ENCODE data around the gene PWWP2B.

The PWWP2B gene

GRCh38 chr10:132446195-132446581, 49.2 kb downstream of the PWWP2B start:
- no peak overlapping the region for H3K4me3 ChIP-seq (ENCODE audit: low read depth, low read length)
- H3K36me3 ChIP-seq (ENCODE audit: insufficient read depth, low read length): no peaks in the 10 kb centered on the region
- H3K79me2 ChIP-seq (ENCODE audit: control insufficient read depth, insufficient read depth, low read length, unreplicated experiment): no peaks in the 10 kb centered on the region
- H3K27ac ChIP-seq (ENCODE audit: low read depth, low read length): no peak overlapping the region
- no peak overlapping the region for H2AFZ ChIP-seq (ENCODE audit: low read length, unreplicated experiment)
- no peaks in the 10 kb centered on the region for H3K27me3 ChIP-seq (ENCODE audit: insufficient read depth, low read length)
- peaks cover 19% of the 10 kb centered on the region for H3K4me1 ChIP-seq (ENCODE audit: control insufficient read depth, insufficient read depth, low read length, unreplicated experiment)

GRCh38 chr10:132446661-132447445, 49.9 kb downstream of the PWWP2B start:
- H3K27ac ChIP-seq (ENCODE audit: low read depth, low read length): no peak overlapping the region
- H3K27me3 ChIP-seq (ENCODE audit: insufficient read depth, low read length): no peaks in the 10 kb centered on the region
- no peak overlapping the region for H3K4me3 ChIP-seq (ENCODE audit: low read depth, low read length)
- H3K36me3 ChIP-seq (ENCODE audit: insufficient read depth, low read length): no peaks in the 10 kb centered on the region
- H3K79me2 ChIP-seq (ENCODE audit: control insufficient read depth, insufficient read depth, low read length, unreplicated experiment): no peaks in the 10 kb centered on the region
- no peak overlapping the region for H2AFZ ChIP-seq (ENCODE audit: low read length, unreplicated experiment)
- peaks cover 19% of the 10 kb centered on the region for H3K4me1 ChIP-seq (ENCODE audit: control insufficient read depth, insufficient read depth, low read length, unreplicated experiment)

- Histone ChIP-seq H3K27ac (ENCODE audit: low read depth, low read length) (peak overlapping the region; percentile 80), H3K4me1 (ENCODE audit: control insufficient read depth, insufficient read depth, low read length, unreplicated experiment) (peaks cover 19% of the 10 kb centered on the region), H3K4me3 (ENCODE audit: low read depth, low read length) (no peak overlapping the region), H3K36me3 (ENCODE audit: insufficient read depth, low read length) (no peaks in the 10 kb centered on the region), H3K27me3 (ENCODE audit: insufficient read depth, low read length) (no peaks in the 10 kb centered on the region), H2AFZ (ENCODE audit: low read length, unreplicated experiment) (peak overlapping the region; percentile 68), H3K79me2 (ENCODE audit: control insufficient read depth, insufficient read depth, low read length, unreplicated experiment) (no peaks in the 10 kb centered on the region)
Observed at GRCh38 chr10:132447446-132448247, 50.6 kb downstream of the PWWP2B start.

- Histone ChIP-seq H3K4me1 (ENCODE audit: control insufficient read depth, insufficient read depth, low read length, unreplicated experiment) (peaks cover 19% of the 10 kb centered on the region), H3K36me3 (ENCODE audit: insufficient read depth, low read length) (no peaks in the 10 kb centered on the region), H3K4me3 (ENCODE audit: low read depth, low read length) (no peak overlapping the region), H3K27me3 (ENCODE audit: insufficient read depth, low read length) (no peaks in the 10 kb centered on the region), H3K79me2 (ENCODE audit: control insufficient read depth, insufficient read depth, low read length, unreplicated experiment) (no peaks in the 10 kb centered on the region), H2AFZ (ENCODE audit: low read length, unreplicated experiment) (peak overlapping the region; percentile 68), H3K27ac (ENCODE audit: low read depth, low read length) (peak overlapping the region; percentile 80)
Observed at GRCh38 chr10:132448248-132448731, 51.3 kb downstream of the PWWP2B start.

GRCh38 chr10:132449051-132449810, 52.2 kb downstream of the PWWP2B start:
- Histone ChIP-seq H3K27ac (ENCODE audit: low read depth, low read length) (no peak overlapping the region), H2AFZ (ENCODE audit: low read length, unreplicated experiment) (no peak overlapping the region), H3K36me3 (ENCODE audit: insufficient read depth, low read length) (no peaks in the 10 kb centered on the region), H3K27me3 (ENCODE audit: insufficient read depth, low read length) (no peaks in the 10 kb centered on the region), H3K4me1 (ENCODE audit: control insufficient read depth, insufficient read depth, low read length, unreplicated experiment) (peaks cover 19% of the 10 kb centered on the region), H3K4me3 (ENCODE audit: low read depth, low read length) (no peak overlapping the region), H3K79me2 (ENCODE audit: control insufficient read depth, insufficient read depth, low read length, unreplicated experiment) (no peaks in the 10 kb centered on the region)

- H3K36me3 ChIP-seq (ENCODE audit: insufficient read depth, low read length): no peaks in the 10 kb centered on the region
- H2AFZ ChIP-seq (ENCODE audit: low read length, unreplicated experiment): no peak overlapping the region
- no peak overlapping the region for H3K4me3 ChIP-seq (ENCODE audit: low read depth, low read length)
- no peak overlapping the region for H3K27ac ChIP-seq (ENCODE audit: low read depth, low read length)
- peaks cover 19% of the 10 kb centered on the region for H3K4me1 ChIP-seq (ENCODE audit: control insufficient read depth, insufficient read depth, low read length, unreplicated experiment)
- H3K27me3 ChIP-seq (ENCODE audit: insufficient read depth, low read length): no peaks in the 10 kb centered on the region
- no peaks in the 10 kb centered on the region for H3K79me2 ChIP-seq (ENCODE audit: control insufficient read depth, insufficient read depth, low read length, unreplicated experiment)
Observed at GRCh38 chr10:132449811-132450181, 52.8 kb downstream of the PWWP2B start.

GRCh38 chr10:132450466-132450824, 53.4 kb downstream of the PWWP2B start:
- H3K79me2 ChIP-seq (ENCODE audit: control insufficient read depth, insufficient read depth, low read length, unreplicated experiment): no peaks in the 10 kb centered on the region
- H3K4me1 ChIP-seq (ENCODE audit: control insufficient read depth, insufficient read depth, low read length, unreplicated experiment): peaks cover 19% of the 10 kb centered on the region
- H3K27me3 ChIP-seq (ENCODE audit: insufficient read depth, low read length): no peaks in the 10 kb centered on the region
- no peaks in the 10 kb centered on the region for H3K36me3 ChIP-seq (ENCODE audit: insufficient read depth, low read length)
- no peak overlapping the region for H3K4me3 ChIP-seq (ENCODE audit: low read depth, low read length)
- H3K27ac ChIP-seq (ENCODE audit: low read depth, low read length): no peak overlapping the region
- H2AFZ ChIP-seq (ENCODE audit: low read length, unreplicated experiment): no peak overlapping the region

- Histone ChIP-seq H3K36me3 (ENCODE audit: insufficient read depth, low read length) (no peaks in the 10 kb centered on the region), H3K27me3 (ENCODE audit: insufficient read depth, low read length) (no peaks in the 10 kb centered on the region), H3K79me2 (ENCODE audit: control insufficient read depth, insufficient read depth, low read length, unreplicated experiment) (no peaks in the 10 kb centered on the region), H2AFZ (ENCODE audit: low read length, unreplicated experiment) (no peak overlapping the region), H3K27ac (ENCODE audit: low read depth, low read length) (no peak overlapping the region), H3K4me3 (ENCODE audit: low read depth, low read length) (no peak overlapping the region), H3K4me1 (ENCODE audit: control insufficient read depth, insufficient read depth, low read length, unreplicated experiment) (peaks cover 19% of the 10 kb centered on the region)
Observed at GRCh38 chr10:132450825-132451505, 54.0 kb downstream of the PWWP2B start.

GRCh38 chr10:132451506-132452215, 54.7 kb downstream of the PWWP2B start:
- Histone ChIP-seq H3K27ac (ENCODE audit: low read depth, low read length) (no peak overlapping the region), H3K27me3 (ENCODE audit: insufficient read depth, low read length) (no peaks in the 10 kb centered on the region), H3K4me1 (ENCODE audit: control insufficient read depth, insufficient read depth, low read length, unreplicated experiment) (peaks cover 17% of the 10 kb centered on the region), H3K4me3 (ENCODE audit: low read depth, low read length) (no peak overlapping the region), H3K36me3 (ENCODE audit: insufficient read depth, low read length) (no peaks in the 10 kb centered on the region), H2AFZ (ENCODE audit: low read length, unreplicated experiment) (no peak overlapping the region), H3K79me2 (ENCODE audit: control insufficient read depth, insufficient read depth, low read length, unreplicated experiment) (no peaks in the 10 kb centered on the region)
